Measurements from ENCODE around the gene ABCA2. TPM values are rescaled to one million over a fixed set of nuclear protein-coding genes. Genes with fewer than 3 reads are reported as not detected.

Gene ABCA2
- total RNA-seq, 1 donor from 2014 or later: 55.1 TPM

DNA sequence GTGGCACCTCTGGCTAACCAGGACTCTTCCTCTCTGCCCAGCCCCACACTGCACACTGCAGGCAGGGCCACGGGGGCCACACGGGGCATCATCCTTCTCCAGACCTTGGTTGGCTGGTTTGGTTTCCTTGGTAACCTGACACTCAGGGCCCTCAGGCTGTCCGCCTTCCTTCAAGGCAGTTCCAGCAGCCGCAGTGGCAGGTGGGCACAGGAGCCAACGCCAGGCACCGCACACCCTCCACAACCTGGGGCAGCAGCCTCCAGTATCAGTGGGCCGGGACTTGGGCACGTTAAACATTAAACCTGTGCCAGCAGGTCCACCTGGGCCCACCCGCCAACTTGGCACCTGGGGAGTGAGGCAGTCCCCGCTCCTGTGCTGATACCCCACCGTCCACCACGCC is 16.0 kb upstream of the ABCA2 start:
- H3K27me3 Mint-ChIP-seq (ENCODE audit: unreplicated experiment): peaks cover 6% of the 10 kb centered on the region
- no peaks in the 10 kb centered on the region for H3K9me3 Mint-ChIP-seq (ENCODE audit: unreplicated experiment)
- no peak for TF ChIP-seq CTCF (IDR thresholded peaks at IDR 0.05)
- no peak overlapping the region for H3K4me3 Mint-ChIP-seq (ENCODE audit: unreplicated experiment)
- H3K4me1 Mint-ChIP-seq (ENCODE audit: unreplicated experiment): peaks cover 9% of the 10 kb centered on the region
- DNase-seq (ENCODE audit: extremely low spot score, unreplicated experiment): no peak
- no peak overlapping the region for H3K27ac Mint-ChIP-seq (ENCODE audit: unreplicated experiment)
- no peaks in the 10 kb centered on the region for H3K36me3 Mint-ChIP-seq (ENCODE audit: unreplicated experiment)

DNA sequence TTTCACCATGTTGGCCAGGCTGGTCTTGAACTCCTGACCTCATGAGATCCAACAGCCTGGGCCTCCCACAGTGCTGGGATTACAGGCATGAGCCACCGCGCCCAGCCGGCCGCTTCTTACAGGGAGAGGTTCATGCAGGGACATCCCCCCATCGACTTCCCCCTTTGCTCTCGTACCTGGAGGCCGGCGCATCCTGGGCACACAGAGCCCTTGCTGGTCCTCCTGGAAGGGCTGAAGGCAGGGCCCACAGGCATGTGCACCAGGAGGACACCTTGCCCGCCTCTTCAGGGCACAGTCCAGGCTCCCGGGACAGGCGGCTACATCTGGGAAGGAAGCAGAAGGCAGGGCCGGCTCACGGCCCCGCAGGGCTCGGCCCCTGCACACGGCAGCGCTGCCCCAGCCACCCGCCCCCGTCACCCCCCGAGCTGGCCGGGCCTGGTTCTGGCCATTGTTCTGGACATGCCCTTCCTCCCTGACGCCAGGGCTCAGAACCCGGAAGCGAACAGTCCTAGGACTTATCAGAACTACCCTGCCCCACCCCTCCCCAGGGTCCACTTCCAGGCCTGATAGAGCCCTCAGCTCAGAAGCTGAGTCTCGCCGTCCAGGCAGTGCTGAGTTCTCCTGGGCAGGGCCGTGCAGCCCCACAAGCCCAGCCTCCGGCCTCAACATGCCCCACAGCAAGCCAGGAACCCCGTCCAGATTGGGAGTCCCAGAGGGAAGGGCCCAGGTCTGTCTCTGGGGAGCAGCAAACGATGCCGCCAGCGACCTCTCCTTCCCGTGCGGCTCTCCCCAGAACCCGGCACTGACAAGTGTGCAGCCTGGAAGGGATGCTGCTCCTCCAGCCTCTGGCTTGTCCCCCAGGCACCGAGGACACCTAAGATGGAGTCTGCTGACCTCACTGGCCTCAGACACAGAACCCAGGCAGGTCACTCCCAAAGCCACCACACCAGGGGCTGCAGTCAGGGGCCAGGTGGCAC is 15.0 kb upstream of the ABCA2 start:
- no peak for DNase-seq (ENCODE audit: extremely low spot score, unreplicated experiment)
- peaks cover 6% of the 10 kb centered on the region for H3K27me3 Mint-ChIP-seq (ENCODE audit: unreplicated experiment)
- TF ChIP-seq CTCF (IDR thresholded peaks at IDR 0.05): no peak
- no peak overlapping the region for H3K4me3 Mint-ChIP-seq (ENCODE audit: unreplicated experiment)
- no peaks in the 10 kb centered on the region for H3K36me3 Mint-ChIP-seq (ENCODE audit: unreplicated experiment)
- H3K4me1 Mint-ChIP-seq (ENCODE audit: unreplicated experiment): peaks cover 9% of the 10 kb centered on the region
- H3K27ac Mint-ChIP-seq (ENCODE audit: unreplicated experiment): no peak overlapping the region
- H3K9me3 Mint-ChIP-seq (ENCODE audit: unreplicated experiment): no peaks in the 10 kb centered on the region

- TF ChIP-seq CTCF (IDR thresholded peaks at IDR 0.05): no peak
- H3K9me3 Mint-ChIP-seq (ENCODE audit: unreplicated experiment): no peaks in the 10 kb centered on the region
- H3K4me3 Mint-ChIP-seq (ENCODE audit: unreplicated experiment): no peak overlapping the region
- H3K4me1 Mint-ChIP-seq (ENCODE audit: unreplicated experiment): peaks cover 9% of the 10 kb centered on the region
- H3K27ac Mint-ChIP-seq (ENCODE audit: unreplicated experiment): no peak overlapping the region
- no peaks in the 10 kb centered on the region for H3K27me3 Mint-ChIP-seq (ENCODE audit: unreplicated experiment)
- H3K36me3 Mint-ChIP-seq (ENCODE audit: unreplicated experiment): peaks cover 3% of the 10 kb centered on the region
- DNase-seq (ENCODE audit: extremely low spot score, unreplicated experiment): no peak
These were observed 13.1 kb upstream of the ABCA2 start for GRCh38 chr9:137041124-137041523.

DNA sequence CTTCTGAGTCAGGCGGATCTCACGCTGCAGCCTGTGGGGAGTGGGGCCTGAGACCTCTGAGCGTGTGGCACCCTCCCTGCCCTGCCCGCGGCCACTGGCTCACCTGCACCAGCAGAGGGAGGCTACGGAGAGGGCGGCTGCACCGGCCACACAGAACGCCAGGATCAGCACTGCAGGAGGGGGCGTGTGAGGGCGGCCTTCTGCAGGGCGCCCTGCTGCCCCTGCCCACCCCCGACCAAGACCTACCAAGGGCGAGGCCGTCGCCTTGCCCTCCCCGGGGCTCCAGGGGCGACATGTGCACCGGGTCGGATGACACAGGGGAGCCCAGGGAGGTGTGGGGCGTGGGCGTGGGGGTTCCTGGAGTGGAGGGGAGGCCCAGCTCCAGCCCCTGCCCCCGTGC is 12.5 kb upstream of the ABCA2 start:
- Mint-ChIP-seq H3K27me3 (ENCODE audit: unreplicated experiment) (no peaks in the 10 kb centered on the region), H3K4me3 (ENCODE audit: unreplicated experiment) (no peak overlapping the region), H3K4me1 (ENCODE audit: unreplicated experiment) (peaks cover 9% of the 10 kb centered on the region), H3K9me3 (ENCODE audit: unreplicated experiment) (no peaks in the 10 kb centered on the region), H3K27ac (ENCODE audit: unreplicated experiment) (no peak overlapping the region), H3K36me3 (ENCODE audit: unreplicated experiment) (peaks cover 3% of the 10 kb centered on the region)
- DNase-seq (ENCODE audit: extremely low spot score, unreplicated experiment): no peak
- TF ChIP-seq CTCF (IDR thresholded peaks at IDR 0.05): no peak

GRCh38 chr9:137039611-137040366 is 11.8 kb upstream of the ABCA2 start:
- no peaks in the 10 kb centered on the region for H3K9me3 Mint-ChIP-seq (ENCODE audit: unreplicated experiment)
- no peak overlapping the region for H3K27ac Mint-ChIP-seq (ENCODE audit: unreplicated experiment)
- no peaks in the 10 kb centered on the region for H3K27me3 Mint-ChIP-seq (ENCODE audit: unreplicated experiment)
- H3K4me3 Mint-ChIP-seq (ENCODE audit: unreplicated experiment): no peak overlapping the region
- no peak for DNase-seq (ENCODE audit: extremely low spot score, unreplicated experiment)
- peaks cover 3% of the 10 kb centered on the region for H3K36me3 Mint-ChIP-seq (ENCODE audit: unreplicated experiment)
- H3K4me1 Mint-ChIP-seq (ENCODE audit: unreplicated experiment): peaks cover 4% of the 10 kb centered on the region
- TF ChIP-seq CTCF (IDR thresholded peaks at IDR 0.05): no peak

Data from osteocyte (in vitro differentiated cells).